Neural cell (in vitro differentiated cells): ENCODE results near the gene ZFYVE1.
"Not testable (repeated sequence)": the region's sequence is repeated elsewhere in the genome, so short reads cannot be mapped to it uniquely, and the experiment has no call there.

Source experiments
- EP300 ChIP-seq: fragments of 450-650 bp; conservative IDR thresholded peaks from 2 replicates; pipeline ENCODE4 v1.6.1; 2014; ENCODE audit warnings: antibody characterized with exemption, mild to moderate bottlenecking, moderate library complexity; ENCODE audit not compliant: poor library complexity, severe bottlenecking
- EZH2 ChIP-seq: fragments of 200-600, 300-800 bp; shearing (Covaris generic), sonication (generic); IDR thresholded peaks from 2 replicates; pipeline ENCODE4 v1.6.1; 2014; ENCODE audit warnings: antibody characterized with exemption, low read length, borderline replicate concordance, mild to moderate bottlenecking; ENCODE audit not compliant: insufficient read depth, poor library complexity, severe bottlenecking
- RAD21 ChIP-seq: fragments of 450-650 bp; conservative IDR thresholded peaks from 2 replicates; pipeline ENCODE4 v1.6.1; 2014; ENCODE audit warnings: antibody characterized with exemption, mild to moderate bottlenecking, moderate library complexity
- TF ChIP-seq, protein P1 (sequence below): fragments of 450-650 bp; IDR thresholded peaks from 2 replicates; pipeline ENCODE4 v1.5.1; 2014; ENCODE audit warnings: antibody characterized with exemption, mild to moderate bottlenecking, moderate library complexity; ENCODE audit not compliant: poor library complexity, severe bottlenecking

GRCh38 chr14:73015552-73015951 is 11.4 kb downstream of the ZFYVE1 start:
- TF ChIP-seq, protein P1, sequence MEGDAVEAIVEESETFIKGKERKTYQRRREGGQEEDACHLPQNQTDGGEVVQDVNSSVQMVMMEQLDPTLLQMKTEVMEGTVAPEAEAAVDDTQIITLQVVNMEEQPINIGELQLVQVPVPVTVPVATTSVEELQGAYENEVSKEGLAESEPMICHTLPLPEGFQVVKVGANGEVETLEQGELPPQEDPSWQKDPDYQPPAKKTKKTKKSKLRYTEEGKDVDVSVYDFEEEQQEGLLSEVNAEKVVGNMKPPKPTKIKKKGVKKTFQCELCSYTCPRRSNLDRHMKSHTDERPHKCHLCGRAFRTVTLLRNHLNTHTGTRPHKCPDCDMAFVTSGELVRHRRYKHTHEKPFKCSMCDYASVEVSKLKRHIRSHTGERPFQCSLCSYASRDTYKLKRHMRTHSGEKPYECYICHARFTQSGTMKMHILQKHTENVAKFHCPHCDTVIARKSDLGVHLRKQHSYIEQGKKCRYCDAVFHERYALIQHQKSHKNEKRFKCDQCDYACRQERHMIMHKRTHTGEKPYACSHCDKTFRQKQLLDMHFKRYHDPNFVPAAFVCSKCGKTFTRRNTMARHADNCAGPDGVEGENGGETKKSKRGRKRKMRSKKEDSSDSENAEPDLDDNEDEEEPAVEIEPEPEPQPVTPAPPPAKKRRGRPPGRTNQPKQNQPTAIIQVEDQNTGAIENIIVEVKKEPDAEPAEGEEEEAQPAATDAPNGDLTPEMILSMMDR = not testable (repeated sequence)
- not testable (repeated sequence) for TF ChIP-seq EP300, RAD21, EZH2
